Coronary artery (tissue), 2 donors: ENCODE results near the gene THTPA.

Experiments
- DNase-seq: peaks from one replicate; pipeline ENCODE4 v3.0.0-alpha.2; 2017; ENCODE audit warnings: low spot score
- H3K27ac ChIP-seq, 2 donors: fragments of 200-600 bp; sonication (generic); one replicate each; pipeline ENCODE4 v1.5.1; 2016 to 2019
- H3K4me3 ChIP-seq: fragments of 200-600 bp; sonication (generic); 2 replicates; pipeline ENCODE4 v1.5.1; 2016; ENCODE audit warnings: mild to moderate bottlenecking, moderate library complexity
- TF ChIP-seq, protein P1 (sequence below): fragments of 200-600 bp; sonication (generic); IDR thresholded peaks from one replicate; pipeline ENCODE4 v1.5.1; 2019; ENCODE audit warnings: antibody characterized with exemption

The THTPA gene

DNA sequence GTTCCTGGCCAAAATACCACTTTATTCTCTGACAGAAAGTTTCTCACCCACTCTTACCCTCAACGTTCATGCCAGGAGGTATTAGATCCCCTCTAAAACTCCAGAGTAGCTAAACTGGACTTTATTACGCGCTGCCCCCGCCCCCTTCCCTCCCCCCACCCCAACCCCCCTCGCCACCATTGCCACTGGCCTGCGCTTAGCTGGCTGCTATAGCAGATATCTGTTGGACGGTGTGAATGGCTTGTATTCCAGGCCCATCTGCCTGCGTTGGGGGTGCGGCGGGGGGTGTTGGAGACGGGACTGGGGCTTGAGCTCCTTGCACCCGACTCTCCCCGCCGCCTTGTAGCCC is 564 bp upstream of the THTPA start:
- TF ChIP-seq, protein P1, sequence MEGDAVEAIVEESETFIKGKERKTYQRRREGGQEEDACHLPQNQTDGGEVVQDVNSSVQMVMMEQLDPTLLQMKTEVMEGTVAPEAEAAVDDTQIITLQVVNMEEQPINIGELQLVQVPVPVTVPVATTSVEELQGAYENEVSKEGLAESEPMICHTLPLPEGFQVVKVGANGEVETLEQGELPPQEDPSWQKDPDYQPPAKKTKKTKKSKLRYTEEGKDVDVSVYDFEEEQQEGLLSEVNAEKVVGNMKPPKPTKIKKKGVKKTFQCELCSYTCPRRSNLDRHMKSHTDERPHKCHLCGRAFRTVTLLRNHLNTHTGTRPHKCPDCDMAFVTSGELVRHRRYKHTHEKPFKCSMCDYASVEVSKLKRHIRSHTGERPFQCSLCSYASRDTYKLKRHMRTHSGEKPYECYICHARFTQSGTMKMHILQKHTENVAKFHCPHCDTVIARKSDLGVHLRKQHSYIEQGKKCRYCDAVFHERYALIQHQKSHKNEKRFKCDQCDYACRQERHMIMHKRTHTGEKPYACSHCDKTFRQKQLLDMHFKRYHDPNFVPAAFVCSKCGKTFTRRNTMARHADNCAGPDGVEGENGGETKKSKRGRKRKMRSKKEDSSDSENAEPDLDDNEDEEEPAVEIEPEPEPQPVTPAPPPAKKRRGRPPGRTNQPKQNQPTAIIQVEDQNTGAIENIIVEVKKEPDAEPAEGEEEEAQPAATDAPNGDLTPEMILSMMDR = no peak
- peak overlapping the region; percentile 95 to 100 for H3K27ac ChIP-seq
- no peak for DNase-seq
- H3K4me3 ChIP-seq = peak overlapping the region; percentile 100

DNA sequence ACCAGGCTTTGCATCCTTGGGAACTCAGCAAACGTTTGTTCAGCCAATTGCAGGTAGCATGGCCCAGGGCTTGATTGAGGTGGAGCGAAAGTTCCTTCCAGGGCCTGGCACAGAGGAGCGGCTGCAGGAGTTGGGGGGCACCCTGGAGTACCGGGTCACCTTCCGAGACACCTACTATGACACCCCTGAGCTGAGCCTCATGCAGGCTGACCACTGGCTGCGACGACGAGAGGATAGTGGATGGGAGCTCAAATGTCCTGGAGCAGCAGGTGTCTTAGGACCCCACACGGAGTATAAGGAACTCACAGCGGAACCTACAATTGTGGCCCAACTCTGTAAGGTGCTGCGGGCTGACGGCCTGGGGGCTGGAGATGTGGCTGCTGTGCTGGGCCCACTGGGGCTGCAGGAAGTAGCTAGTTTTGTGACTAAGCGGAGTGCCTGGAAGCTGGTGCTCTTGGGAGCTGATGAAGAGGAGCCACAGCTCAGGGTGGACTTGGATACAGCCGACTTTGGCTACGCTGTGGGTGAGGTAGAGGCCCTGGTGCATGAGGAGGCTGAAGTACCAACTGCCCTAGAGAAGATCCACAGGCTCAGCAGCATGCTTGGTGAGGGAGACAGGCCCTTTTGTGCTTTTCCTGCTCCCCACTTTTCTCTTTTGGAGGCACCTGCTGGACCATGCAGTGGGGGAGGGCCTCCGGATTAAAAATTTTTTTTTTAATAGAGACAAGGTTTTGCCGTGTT is 799 bp downstream of the THTPA start:
- no peak for DNase-seq
- H3K4me3 ChIP-seq = peak overlapping the region; percentile 100
- TF ChIP-seq, protein P1 = no peak
- peak overlapping the region; percentile 95 to 100 for H3K27ac ChIP-seq

DNA sequence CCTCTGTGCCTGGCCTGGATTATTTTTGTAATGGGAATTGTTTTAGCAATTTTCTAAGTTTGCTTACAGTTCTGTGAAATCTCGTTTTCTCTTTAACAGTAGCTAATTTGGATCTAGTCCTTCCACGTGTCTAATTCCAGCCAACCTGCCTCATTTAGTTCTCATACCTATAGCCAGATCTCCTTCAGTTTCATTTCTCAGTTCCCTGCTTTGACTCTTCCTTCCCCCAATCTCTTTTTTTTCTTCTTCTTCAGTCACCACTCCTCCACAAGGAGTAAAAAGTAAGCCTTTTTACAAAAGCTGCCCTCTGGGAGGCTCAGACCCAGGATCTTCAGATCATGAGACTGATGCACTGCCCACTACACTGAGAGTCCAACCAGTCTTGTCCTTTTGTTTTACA is 1.4 kb downstream of the THTPA start:
- TF ChIP-seq, protein P1 = no peak
- H3K4me3 ChIP-seq = no peak overlapping the region
- H3K27ac ChIP-seq = no peak overlapping the region
- DNase-seq = no peak

DNA sequence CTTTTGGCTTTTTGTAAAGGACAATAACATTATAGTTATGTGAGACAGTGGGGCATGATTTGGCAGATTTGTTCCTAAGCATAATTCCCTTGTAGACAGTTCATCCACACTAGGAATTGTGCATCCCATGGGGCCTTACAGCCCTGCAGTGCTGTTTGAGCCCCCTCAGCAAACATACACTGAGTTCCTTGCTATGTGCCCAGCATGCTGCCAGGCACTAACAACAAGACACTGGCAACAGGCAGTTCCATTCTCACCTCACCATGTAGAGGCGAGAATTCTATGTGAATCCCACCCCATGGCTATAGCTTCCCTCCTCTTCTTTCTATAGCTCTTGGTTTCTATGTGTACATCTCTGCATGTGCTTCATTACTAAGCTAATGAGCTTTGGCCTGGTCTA is 1.9 kb downstream of the THTPA start:
- Histone ChIP-seq H3K27ac (no peak overlapping the region), H3K4me3 (no peak overlapping the region)
- TF ChIP-seq, protein P1 = no peak
- DNase-seq = no peak

DNA sequence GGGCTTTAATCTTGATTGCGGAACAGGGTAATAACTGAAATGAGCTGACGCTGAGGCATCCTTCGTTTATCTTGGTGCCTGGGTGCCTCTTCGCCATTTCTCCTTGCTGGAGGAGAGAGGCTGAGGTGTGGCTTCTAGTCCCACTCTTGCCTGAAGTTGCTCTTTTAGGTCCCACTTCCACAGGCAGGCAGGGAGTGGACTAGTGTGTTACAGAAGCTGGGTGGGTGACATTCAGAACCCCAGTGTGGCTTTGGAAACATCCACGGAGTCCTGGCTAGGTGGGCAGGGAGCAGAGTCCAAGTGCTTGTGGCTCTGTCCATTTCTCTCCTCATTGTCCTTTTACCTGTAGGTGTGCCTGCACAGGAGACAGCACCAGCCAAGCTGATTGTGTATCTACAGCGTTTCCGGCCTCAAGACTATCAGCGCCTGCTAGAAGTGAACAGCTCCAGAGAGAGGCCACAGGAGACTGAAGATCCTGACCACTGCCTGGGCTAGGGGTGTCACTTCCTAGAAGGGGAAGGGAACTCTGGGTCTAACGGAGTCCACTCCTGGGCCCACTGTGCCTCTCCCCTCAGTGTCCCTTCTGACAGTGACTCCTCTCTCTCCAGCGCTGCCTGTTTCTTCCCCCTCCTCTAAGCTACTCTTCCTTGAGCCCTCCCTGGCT is 2.4 kb downstream of the THTPA start:
- TF ChIP-seq, protein P1 = no peak
- H3K27ac ChIP-seq = no peak overlapping the region
- no peak for DNase-seq
- no peak overlapping the region for H3K4me3 ChIP-seq

DNA sequence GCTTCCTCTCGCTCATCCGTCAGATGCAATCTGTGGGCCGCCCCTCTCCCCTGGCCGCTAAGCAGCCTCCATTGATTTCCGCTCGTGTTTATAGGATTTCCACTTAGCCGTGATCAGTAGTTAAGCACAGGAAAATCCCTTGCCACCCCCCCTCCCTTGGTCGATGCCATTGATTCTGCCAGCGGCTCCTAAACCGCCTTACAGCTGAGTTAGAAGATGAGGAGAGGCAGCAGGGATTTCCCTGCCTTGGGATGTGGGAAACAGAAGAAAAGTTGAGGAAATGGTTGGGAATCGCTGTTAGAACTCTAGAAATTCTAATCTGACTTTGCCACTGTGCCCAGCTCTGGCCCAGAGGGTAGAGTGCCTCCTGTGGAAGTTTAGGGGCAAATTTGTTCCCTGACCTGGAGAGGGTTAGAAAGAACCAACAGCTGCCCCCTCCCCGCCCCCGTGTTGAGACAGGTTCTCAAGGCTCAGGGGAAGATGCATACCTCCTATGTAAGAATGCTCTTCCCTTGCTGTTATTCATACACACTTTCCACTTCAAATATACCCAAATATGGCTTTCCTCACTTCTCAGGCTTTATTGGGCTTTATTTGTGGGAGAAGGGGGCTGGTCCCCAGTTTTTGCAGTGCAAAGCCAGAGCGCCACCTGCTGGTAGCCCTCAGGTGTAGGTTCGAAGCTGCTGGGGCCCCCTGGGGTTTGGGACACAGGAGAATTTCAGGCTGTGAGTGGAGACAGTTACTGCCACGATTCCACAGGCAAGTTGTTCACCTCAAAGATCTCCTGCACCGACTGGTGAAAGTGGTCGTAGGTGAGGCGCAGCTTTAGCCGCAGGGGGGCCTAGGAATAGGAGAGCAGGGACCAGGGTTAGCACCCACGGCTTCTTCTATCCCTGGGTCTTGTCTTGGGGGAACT is 3.2 kb downstream of the THTPA start:
- no peak overlapping the region for H3K27ac ChIP-seq
- H3K4me3 ChIP-seq = no peak overlapping the region
- DNase-seq = no peak
- TF ChIP-seq, protein P1 = peak; percentile 81
